HEK293 (cell line): ENCODE measurements around the gene COMMD6.

Experiments used
- ATF2 ChIP-seq: fragments of 450-650 bp; formaldehyde crosslinking; IDR thresholded peaks from 2 replicates; pipeline ENCODE4 v1.5.1; 2016; ENCODE audit warnings: missing biosample characterization, missing genetic modification characterization, low read depth
- FEZF1 ChIP-seq: fragments of 450-650 bp; formaldehyde crosslinking; IDR thresholded peaks from 2 replicates; pipeline ENCODE4 v1.5.1; 2016; ENCODE audit warnings: missing biosample characterization, missing genetic modification characterization
- KLF8 ChIP-seq: fragments of 450-650 bp; formaldehyde crosslinking; IDR thresholded peaks from 2 replicates; pipeline ENCODE4 v1.5.1; 2016; ENCODE audit warnings: missing biosample characterization, missing genetic modification characterization
- KLF9 ChIP-seq: fragments of 450-650 bp; formaldehyde crosslinking; IDR thresholded peaks from 2 replicates; pipeline ENCODE4 v1.5.1; 2016; ENCODE audit warnings: missing biosample characterization, missing genetic modification characterization, low read depth
- PRDM10 ChIP-seq: fragments of 450-650 bp; formaldehyde crosslinking; IDR thresholded peaks from 2 replicates; pipeline ENCODE4 v1.5.1; 2016; ENCODE audit warnings: missing biosample characterization, missing genetic modification characterization
- PRDM6 ChIP-seq: fragments of 450-650 bp; formaldehyde crosslinking; IDR thresholded peaks from 2 replicates; pipeline ENCODE4 v1.5.1; 2017; ENCODE audit warnings: missing biosample characterization, missing genetic modification characterization
- ZFHX2 ChIP-seq: fragments of 450-650 bp; formaldehyde crosslinking; conservative IDR thresholded peaks from 2 replicates; pipeline ENCODE4 v1.5.1; 2016; ENCODE audit warnings: missing biosample characterization, missing genetic modification characterization
- ZFP69B ChIP-seq: fragments of 450-650 bp; formaldehyde crosslinking; IDR thresholded peaks from 2 replicates; pipeline ENCODE4 v1.5.1; 2016; ENCODE audit warnings: missing biosample characterization, missing genetic modification characterization
- ZNF223 ChIP-seq: fragments of 450-650 bp; formaldehyde crosslinking; IDR thresholded peaks from 2 replicates; pipeline ENCODE4 v1.5.1; 2016; ENCODE audit warnings: missing biosample characterization, missing genetic modification characterization
- ZNF239 ChIP-seq: fragments of 450-650 bp; formaldehyde crosslinking; IDR thresholded peaks from 2 replicates; pipeline ENCODE4 v1.5.1; 2016; ENCODE audit warnings: missing biosample characterization, missing genetic modification characterization
- ZNF24 ChIP-seq: fragments of 450-650 bp; formaldehyde crosslinking; IDR thresholded peaks from 2 replicates; pipeline ENCODE4 v1.5.1; 2016; ENCODE audit warnings: missing biosample characterization, missing genetic modification characterization
- ZNF335 ChIP-seq: fragments of 450-650 bp; formaldehyde crosslinking; conservative IDR thresholded peaks from 2 replicates; pipeline ENCODE4 v1.5.1; 2016; ENCODE audit warnings: missing biosample characterization, missing genetic modification characterization
- ZNF366 ChIP-seq: fragments of 450-650 bp; formaldehyde crosslinking; conservative IDR thresholded peaks from 2 replicates; pipeline ENCODE4 v1.5.1; 2016; ENCODE audit warnings: missing biosample characterization, missing genetic modification characterization
- ZNF398 ChIP-seq: fragments of 450-650 bp; formaldehyde crosslinking; IDR thresholded peaks from 2 replicates; pipeline ENCODE4 v1.5.1; 2017; ENCODE audit warnings: missing biosample characterization, missing genetic modification characterization
- ZNF423 ChIP-seq: fragments of 450-650 bp; formaldehyde crosslinking; IDR thresholded peaks from 2 replicates; pipeline ENCODE4 v1.5.1; 2016; ENCODE audit warnings: missing biosample characterization, missing genetic modification characterization
- ZNF548 ChIP-seq: fragments of 450-650 bp; formaldehyde crosslinking; IDR thresholded peaks from 2 replicates; pipeline ENCODE4 v1.5.1; 2016; ENCODE audit warnings: missing biosample characterization, missing genetic modification characterization
- ZNF549 ChIP-seq: fragments of 450-650 bp; IDR thresholded peaks from 2 replicates; pipeline ENCODE4 v1.5.1; 2018; ENCODE audit warnings: missing biosample characterization, missing genetic modification characterization, mild to moderate bottlenecking, inconsistent platforms, moderate library complexity
- ZNF629 ChIP-seq: fragments of 450-650 bp; formaldehyde crosslinking; IDR thresholded peaks from 2 replicates; pipeline ENCODE4 v1.5.1; 2017; ENCODE audit warnings: missing biosample characterization, missing genetic modification characterization
- ZNF664 ChIP-seq: fragments of 450-650 bp; formaldehyde crosslinking; IDR thresholded peaks from 2 replicates; pipeline ENCODE4 v1.5.1; 2016; ENCODE audit warnings: missing biosample characterization, missing genetic modification characterization
- ZNF670 ChIP-seq: fragments of 450-650 bp; formaldehyde crosslinking; IDR thresholded peaks from 2 replicates; pipeline ENCODE4 v1.5.1; 2016; ENCODE audit warnings: missing biosample characterization, missing genetic modification characterization, low read depth
- ZNF707 ChIP-seq: fragments of 450-650 bp; formaldehyde crosslinking; IDR thresholded peaks from 2 replicates; pipeline ENCODE4 v1.5.1; 2016; ENCODE audit warnings: missing biosample characterization, missing genetic modification characterization
- ZNF837 ChIP-seq: fragments of 450-650 bp; formaldehyde crosslinking; IDR thresholded peaks from 2 replicates; pipeline ENCODE4 v1.5.1; 2016; ENCODE audit warnings: missing biosample characterization, missing genetic modification characterization
- ZNF843 ChIP-seq: fragments of 450-650 bp; formaldehyde crosslinking; IDR thresholded peaks from 2 replicates; pipeline ENCODE4 v1.5.1; 2016; ENCODE audit warnings: missing biosample characterization, missing genetic modification characterization
- ZXDB ChIP-seq: fragments of 450-650 bp; formaldehyde crosslinking; IDR thresholded peaks from 2 replicates; pipeline ENCODE4 v1.5.1; 2016; ENCODE audit warnings: missing biosample characterization, missing genetic modification characterization
- TF ChIP-seq, protein P1 (sequence below): fragments of 450-650 bp; formaldehyde crosslinking; IDR thresholded peaks from 2 replicates; pipeline ENCODE4 v1.5.1; 2017; ENCODE audit warnings: missing biosample characterization, missing genetic modification characterization
- TF ChIP-seq, protein P2 (sequence below): fragments of 450-650 bp; formaldehyde crosslinking; IDR thresholded peaks from 2 replicates; pipeline ENCODE4 v1.5.1; 2016; ENCODE audit warnings: missing biosample characterization, missing genetic modification characterization

Gene COMMD6

GRCh38 chr13:75550159-75550567 is 12.5 kb upstream of the COMMD6 start (continued):
- TF ChIP-seq ZNF423 (tag by site-specific recombination) (no peak), KLF8 (tag by site-specific recombination) (peak; percentile 8; the same call in 1 of the 2 replicates), ZNF629 (peak; percentile 89), PRDM6 (tag by site-specific recombination) (no peak), PRDM10 (tag by site-specific recombination) (peak; percentile 65), ZNF223 (tag by site-specific recombination) (no peak), ZNF670 (tag by site-specific recombination) (no peak), ZNF837 (no peak), ZNF24 (tag by site-specific recombination) (no peak), ZFHX2 (tag by site-specific recombination) (peak; percentile 85), ZNF335 (tag by site-specific recombination) (peak; percentile 83), ZNF239 (tag by site-specific recombination) (no peak), KLF9 (tag by site-specific recombination) (peak; percentile 92), ZNF366 (tag by site-specific recombination) (peak; percentile 66), ZNF398 (tag by site-specific recombination) (no peak), ATF2 (tag by site-specific recombination) (peak; percentile 40; the same call in 1 of the 2 replicates), ZXDB (peak; percentile 46), FEZF1 (tag by site-specific recombination) (peak; percentile 77), ZNF843 (no peak), ZNF664 (tag by site-specific recombination) (no peak), ZFP69B (tag by site-specific recombination) (no peak), ZNF549 (no peak), ZNF548 (tag by site-specific recombination) (no peak), ZNF707 (tag by site-specific recombination) (no peak)
- TF ChIP-seq, protein P1, sequence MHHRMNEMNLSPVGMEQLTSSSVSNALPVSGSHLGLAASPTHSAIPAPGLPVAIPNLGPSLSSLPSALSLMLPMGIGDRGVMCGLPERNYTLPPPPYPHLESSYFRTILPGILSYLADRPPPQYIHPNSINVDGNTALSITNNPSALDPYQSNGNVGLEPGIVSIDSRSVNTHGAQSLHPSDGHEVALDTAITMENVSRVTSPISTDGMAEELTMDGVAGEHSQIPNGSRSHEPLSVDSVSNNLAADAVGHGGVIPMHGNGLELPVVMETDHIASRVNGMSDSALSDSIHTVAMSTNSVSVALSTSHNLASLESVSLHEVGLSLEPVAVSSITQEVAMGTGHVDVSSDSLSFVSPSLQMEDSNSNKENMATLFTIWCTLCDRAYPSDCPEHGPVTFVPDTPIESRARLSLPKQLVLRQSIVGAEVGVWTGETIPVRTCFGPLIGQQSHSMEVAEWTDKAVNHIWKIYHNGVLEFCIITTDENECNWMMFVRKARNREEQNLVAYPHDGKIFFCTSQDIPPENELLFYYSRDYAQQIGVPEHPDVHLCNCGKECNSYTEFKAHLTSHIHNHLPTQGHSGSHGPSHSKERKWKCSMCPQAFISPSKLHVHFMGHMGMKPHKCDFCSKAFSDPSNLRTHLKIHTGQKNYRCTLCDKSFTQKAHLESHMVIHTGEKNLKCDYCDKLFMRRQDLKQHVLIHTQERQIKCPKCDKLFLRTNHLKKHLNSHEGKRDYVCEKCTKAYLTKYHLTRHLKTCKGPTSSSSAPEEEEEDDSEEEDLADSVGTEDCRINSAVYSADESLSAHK (tag by site-specific recombination) = no peak
- TF ChIP-seq, protein P2, sequence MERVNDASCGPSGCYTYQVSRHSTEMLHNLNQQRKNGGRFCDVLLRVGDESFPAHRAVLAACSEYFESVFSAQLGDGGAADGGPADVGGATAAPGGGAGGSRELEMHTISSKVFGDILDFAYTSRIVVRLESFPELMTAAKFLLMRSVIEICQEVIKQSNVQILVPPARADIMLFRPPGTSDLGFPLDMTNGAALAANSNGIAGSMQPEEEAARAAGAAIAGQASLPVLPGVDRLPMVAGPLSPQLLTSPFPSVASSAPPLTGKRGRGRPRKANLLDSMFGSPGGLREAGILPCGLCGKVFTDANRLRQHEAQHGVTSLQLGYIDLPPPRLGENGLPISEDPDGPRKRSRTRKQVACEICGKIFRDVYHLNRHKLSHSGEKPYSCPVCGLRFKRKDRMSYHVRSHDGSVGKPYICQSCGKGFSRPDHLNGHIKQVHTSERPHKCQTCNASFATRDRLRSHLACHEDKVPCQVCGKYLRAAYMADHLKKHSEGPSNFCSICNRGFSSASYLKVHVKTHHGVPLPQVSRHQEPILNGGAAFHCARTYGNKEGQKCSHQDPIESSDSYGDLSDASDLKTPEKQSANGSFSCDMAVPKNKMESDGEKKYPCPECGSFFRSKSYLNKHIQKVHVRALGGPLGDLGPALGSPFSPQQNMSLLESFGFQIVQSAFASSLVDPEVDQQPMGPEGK (tag by site-specific recombination) = 0 out of 2 replicates have a peak, but pooled peaks have one; percentile 42
